GM18861 (cell line): ENCODE measurements around the gene FOXK2.

Source experiments
- ATAC-seq: cut with Tn5 transposase; IDR thresholded peaks from one replicate; pipeline ENCODE4 v1.9.1; 2021; ENCODE audit not compliant: unreplicated experiment

Gene FOXK2

GRCh38 chr17:82632451-82632850, 112.9 kb downstream of the FOXK2 start:
- no peak for ATAC-seq

GRCh38 chr17:82633343-82633742, 113.8 kb downstream of the FOXK2 start:
- ATAC-seq = no peak

DNA sequence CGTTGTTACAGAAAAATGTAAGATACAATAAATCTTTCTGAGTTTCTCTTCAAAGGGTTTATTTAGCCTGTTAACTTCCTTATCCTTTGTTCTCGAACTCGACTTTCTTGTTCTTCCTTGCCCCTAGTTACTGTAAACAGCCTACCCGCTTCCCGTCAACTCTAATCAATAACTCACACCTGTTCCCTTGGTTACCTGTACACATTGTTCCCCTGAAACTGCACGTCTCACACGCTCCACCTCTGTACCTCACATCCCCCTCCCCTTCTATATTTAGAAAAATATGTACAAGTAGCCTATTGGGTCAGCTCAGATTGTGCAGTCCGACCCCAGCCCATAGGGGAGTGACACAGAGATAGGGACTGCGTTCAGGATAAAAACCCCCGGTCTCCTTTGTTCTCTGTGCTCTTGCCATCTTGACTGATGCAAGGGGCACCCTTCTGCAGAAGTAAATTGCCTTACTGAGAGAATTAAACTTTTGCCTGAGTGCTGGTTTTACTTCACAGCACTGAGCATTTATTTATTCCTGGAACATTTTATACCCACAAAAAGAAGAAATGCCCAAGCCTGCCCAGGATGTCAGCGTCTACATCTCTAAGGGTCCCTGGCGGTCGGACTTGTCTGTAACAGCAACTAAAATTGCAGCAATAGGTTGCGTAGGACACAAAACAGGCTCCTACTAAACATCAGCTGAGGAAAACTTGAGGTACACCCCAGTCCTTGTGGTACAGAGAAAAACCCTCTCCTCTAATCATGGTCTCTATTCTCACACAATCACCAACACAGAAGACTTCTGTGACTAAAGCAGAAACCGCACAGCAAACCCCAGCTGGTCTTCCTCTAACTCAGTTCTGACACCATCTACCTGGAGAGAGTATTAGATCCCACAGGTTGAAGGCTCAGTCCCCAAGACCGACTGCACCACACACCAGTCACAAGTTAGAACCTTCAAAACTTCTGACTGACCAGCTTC, 117.4 kb downstream of the FOXK2 start:
- ATAC-seq = no peak

GRCh38 chr17:82638183-82638773, 118.7 kb downstream of the FOXK2 start:
- ATAC-seq = no peak

GRCh38 chr17:82639628-82640027, 120.1 kb downstream of the FOXK2 start:
- no peak for ATAC-seq

DNA sequence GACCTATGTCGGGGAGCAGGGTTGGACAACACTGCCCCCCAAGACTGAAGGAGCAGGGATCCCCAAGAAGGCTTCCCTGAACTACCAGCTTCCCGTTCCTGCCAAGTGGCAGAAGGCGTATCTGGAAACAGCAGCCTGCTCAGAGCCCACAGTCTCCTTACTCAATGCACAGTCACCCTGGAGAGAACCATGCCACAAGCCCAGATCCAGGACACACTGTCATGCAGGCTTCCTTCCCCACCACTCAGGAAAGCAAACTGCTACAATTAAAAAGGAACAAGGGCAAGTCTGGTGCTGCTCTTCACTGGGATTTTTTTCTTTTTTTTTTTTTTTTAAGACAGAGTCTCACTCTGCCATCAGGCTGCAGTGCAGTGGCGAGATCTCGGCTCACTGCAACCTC, 120.5 kb downstream of the FOXK2 start:
- no peak for ATAC-seq

GRCh38 chr17:82642022-82642421, 122.5 kb downstream of the FOXK2 start:
- no peak for ATAC-seq

DNA sequence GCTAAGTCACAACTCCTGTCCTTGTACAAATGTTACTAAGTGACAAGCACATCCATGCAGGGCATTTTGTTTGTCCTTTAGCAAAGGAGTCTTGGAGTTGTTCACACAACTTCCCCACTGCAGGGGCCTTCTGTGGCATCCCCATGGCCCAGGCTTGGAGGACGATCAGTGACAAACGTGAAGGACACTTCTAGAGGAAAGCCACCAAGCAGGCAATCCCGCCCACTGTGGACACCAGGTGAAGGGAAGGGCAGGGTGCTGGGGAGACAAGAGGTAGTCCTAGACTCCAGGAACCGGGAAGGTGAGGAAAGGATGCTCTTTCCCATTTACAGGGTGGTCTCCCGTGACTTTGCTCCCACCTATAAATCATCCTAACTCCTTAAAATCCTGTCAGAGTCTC, 124.6 kb downstream of the FOXK2 start:
- no peak for ATAC-seq

DNA sequence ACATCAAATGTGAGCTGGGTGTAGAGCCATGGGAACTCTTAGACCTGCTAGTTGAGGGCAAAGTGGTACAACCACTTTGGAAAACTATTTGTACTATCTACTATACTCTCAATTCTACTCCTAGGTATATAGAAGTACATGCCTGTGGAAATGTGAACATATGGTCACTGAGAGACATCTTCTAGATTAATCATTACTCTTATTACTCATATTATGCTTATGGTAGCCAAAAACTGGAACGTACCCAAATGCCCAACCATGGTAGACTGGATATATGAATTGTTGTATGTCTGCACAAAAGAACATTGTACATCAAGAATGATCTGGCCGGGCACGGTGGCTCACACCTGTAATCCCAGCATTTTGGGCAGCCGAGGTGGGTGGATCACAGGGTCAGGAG, 126.0 kb downstream of the FOXK2 start:
- no peak for ATAC-seq

GRCh38 chr17:82647593-82648164, 128.1 kb downstream of the FOXK2 start:
- ATAC-seq = no peak

DNA sequence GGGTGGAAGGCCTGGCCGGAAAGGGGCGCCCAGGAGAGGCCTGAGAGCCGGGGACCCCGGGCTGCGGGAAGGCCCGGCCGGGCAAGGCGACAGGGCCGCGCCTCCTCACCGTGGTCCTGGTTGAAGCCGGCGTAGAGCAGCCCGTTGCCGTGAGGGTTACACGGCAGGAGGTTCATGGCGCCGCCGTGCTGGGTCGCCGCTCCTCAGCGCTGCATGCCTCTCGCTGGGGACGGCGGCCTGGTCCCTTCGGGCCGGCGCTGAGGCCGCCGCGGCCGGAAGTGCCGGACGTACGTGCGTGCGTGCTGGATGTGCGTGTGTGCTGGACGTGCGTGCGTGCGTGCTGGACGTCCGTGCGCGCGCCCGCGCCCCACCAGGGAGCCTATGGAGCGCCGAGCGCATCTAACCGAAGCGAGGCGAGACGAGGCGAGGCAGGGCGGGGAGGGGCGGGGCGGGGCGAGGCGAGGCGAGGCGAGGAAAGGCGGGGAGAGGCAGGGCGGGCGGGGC, 128.7 kb downstream of the FOXK2 start, which contains the start of gene WDR45B:
WDR45B (minus strand) TSS at position 280 of the 504 bp plus-strand sequence; CDS start at position 176, 104 bp downstream.
- ATAC-seq = no peak

DNA sequence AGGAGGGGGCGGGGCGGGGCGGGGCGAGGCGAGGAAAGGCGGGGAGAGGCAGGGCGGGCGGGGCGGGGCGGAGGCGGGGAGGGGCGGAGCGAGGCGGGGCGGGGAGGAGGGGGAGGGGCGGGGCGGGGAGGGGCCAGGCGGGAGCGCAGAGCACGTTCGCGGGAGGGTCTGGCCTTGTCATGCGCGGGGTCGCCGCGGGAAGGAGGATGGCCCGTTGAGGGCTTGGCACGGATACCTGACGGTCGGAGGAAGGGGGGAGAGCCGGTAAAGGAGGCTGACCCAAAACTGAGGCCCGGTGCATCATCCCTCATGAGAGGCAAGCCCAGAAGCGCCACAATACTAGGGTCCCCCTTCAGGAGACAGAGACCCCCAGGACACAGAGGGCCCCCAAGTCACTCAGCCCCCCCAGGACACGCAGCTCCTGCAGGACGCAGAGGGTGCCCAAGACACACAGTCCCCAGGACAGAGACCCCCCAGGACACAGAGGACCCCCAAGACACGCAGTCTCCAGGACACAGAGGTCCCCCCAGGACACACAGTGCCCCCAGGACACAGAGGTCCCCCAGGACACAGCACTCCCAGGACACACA, 129.3 kb downstream of the FOXK2 start:
- no peak for ATAC-seq

- ATAC-seq = no peak
Observed at GRCh38 chr17:82649501-82650261, 130.1 kb downstream of the FOXK2 start.

DNA sequence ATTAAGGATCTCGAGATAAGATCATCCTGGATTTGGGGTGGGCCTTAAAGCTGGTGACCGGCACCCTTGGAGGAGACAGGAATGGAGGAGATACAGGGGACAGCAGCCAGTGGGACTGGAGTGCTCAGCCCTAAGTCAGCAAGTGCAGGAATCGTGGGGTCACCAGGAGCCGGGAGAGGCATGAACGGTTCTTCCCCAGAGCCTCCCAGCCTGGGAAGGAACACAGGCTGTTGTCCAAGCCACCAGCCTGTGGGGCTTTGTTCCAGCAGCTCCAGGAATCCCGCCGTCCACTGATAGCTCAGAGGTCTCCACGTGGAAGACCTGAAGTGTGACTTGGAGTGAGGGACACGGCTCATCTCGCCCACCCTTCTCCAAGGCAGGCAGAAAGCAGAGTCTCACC, 131.2 kb downstream of the FOXK2 start:
- no peak for ATAC-seq

- no peak for ATAC-seq
Observed at GRCh38 chr17:82653651-82654528, 134.4 kb downstream of the FOXK2 start.
